HL-60/S4 treated with retinoic acid at 250 ng/mL for 4 days and 3 days (cell line): ENCODE measurements around the gene SIDT1.

Source experiments
- in situ Hi-C: fragments of 300-500 bp; cut with MboI; formaldehyde crosslinking; loops from 2 replicates; pipeline ENCODE4 v1.7.0; 2022; ENCODE audit warnings: low sequenced_read_pairs

SIDT1 gene

GRCh38 chr3:113668015-113668414, 135.7 kb downstream of the SIDT1 start:
- in situ Hi-C loops, result no loop called here

- in situ Hi-C loops, result no loop called here
Measured at GRCh38 chr3:113673593-113673992, 141.2 kb downstream of the SIDT1 start.

GRCh38 chr3:113676261-113676660, 143.9 kb downstream of the SIDT1 start:
- in situ Hi-C loops, result no loop called here

GRCh38 chr3:113677737-113678136, 145.4 kb downstream of the SIDT1 start:
- in situ Hi-C loops, result no loop called here

GRCh38 chr3:113678773-113679172, 146.4 kb downstream of the SIDT1 start:
- in situ Hi-C loops, result no loop called here
